PFSK-1 (cell line): Measurements from ENCODE around the gene NPPB.

ENCODE experiments used
- FOXP2 ChIP-seq: optimal IDR thresholded peaks from 2 replicates; pipeline ENCODE3; 2011; ENCODE audit warnings: borderline replicate concordance, control low read depth, inconsistent platforms; ENCODE audit not compliant: insufficient read depth; ENCODE audit errors: extremely low read length, extremely low read depth
- POLR2AphosphoS5 ChIP-seq: IDR thresholded peaks from 2 replicates; pipeline ENCODE4 v1.6.1; 2012; ENCODE audit warnings: low read depth, mild to moderate bottlenecking, control low read depth, low read length, moderate library complexity
- REST ChIP-seq, 2 experiments: IDR thresholded peaks; 2 replicates each; pipeline versions ENCODE4 v1.6.1 to v1.8.0; 2011 to 2012; ENCODE audit warnings: low read depth in 2 of 2, low read length in 2 of 2, control low read depth in 1 of 2, inconsistent platforms in 1 of 2, mild to moderate bottlenecking in 1 of 2, moderate library complexity in 1 of 2; ENCODE audit not compliant: insufficient read depth in 1 of 2
- SIN3A ChIP-seq: IDR thresholded peaks from 2 replicates; pipeline ENCODE4 v1.6.1; 2012; ENCODE audit warnings: mild to moderate bottlenecking, low read length, moderate library complexity, borderline replicate concordance; ENCODE audit not compliant: insufficient read depth
- TAF1 ChIP-seq: IDR thresholded peaks from 2 replicates; pipeline ENCODE4 v1.6.1; 2012; ENCODE audit warnings: low read length, control low read depth, borderline replicate concordance; ENCODE audit not compliant: insufficient read depth

NPPB gene

GRCh38 chr1:11903210-11903609 is 44.5 kb upstream of the NPPB start:
- TF ChIP-seq SIN3A (no peak), POLR2AphosphoS5 (no peak), FOXP2 (no peak), REST (IDR thresholded peaks at IDR 0.05; ENCODE audit: insufficient read depth in 1 of 2, low read depth in 2 of 2, low read length in 2 of 2) (no peak), TAF1 (no peak)

- peak; percentile 83 to 92 for TF ChIP-seq REST (IDR thresholded peaks at IDR 0.05; ENCODE audit: insufficient read depth in 1 of 2, low read depth in 2 of 2, low read length in 2 of 2)
- no peak for TF ChIP-seq SIN3A
Observed at GRCh38 chr1:11898831-11899467, 40.2 kb upstream of the NPPB start.

GRCh38 chr1:11898086-11898785 is 39.5 kb upstream of the NPPB start:
- no peak for TF ChIP-seq TAF1
- TF ChIP-seq REST (IDR thresholded peaks at IDR 0.05; ENCODE audit: insufficient read depth in 1 of 2, low read depth in 2 of 2, low read length in 2 of 2) = no peak
- no peak for TF ChIP-seq SIN3A
- no peak for TF ChIP-seq FOXP2
- TF ChIP-seq POLR2AphosphoS5 = no peak

- no peak for TF ChIP-seq FOXP2
- peak in 1 of 2 experiments; percentile 53; a peak in 1 of 4 replicates for TF ChIP-seq REST (IDR thresholded peaks at IDR 0.05; ENCODE audit: insufficient read depth in 1 of 2, low read depth in 2 of 2, low read length in 2 of 2)
Observed at GRCh38 chr1:11893907-11894251, 35.1 kb upstream of the NPPB start.

GRCh38 chr1:11891433-11892186 is 32.9 kb upstream of the NPPB start:
- TF ChIP-seq POLR2AphosphoS5 (no peak), FOXP2 (no peak), TAF1 (no peak), REST (IDR thresholded peaks at IDR 0.05; ENCODE audit: insufficient read depth in 1 of 2, low read depth in 2 of 2, low read length in 2 of 2) (no peak), SIN3A (no peak)
